HG03039 (cell line): ENCODE measurements around the gene MYO9B.
"Not testable (repeated sequence)": the region's sequence is repeated elsewhere in the genome, so short reads cannot be mapped to it uniquely, and the experiment has no call there.

Source experiments
- ATAC-seq: cut with Tn5 transposase; IDR thresholded peaks from one replicate; pipeline ENCODE4 v1.9.1; 2021; ENCODE audit warnings: mild to moderate bottlenecking, moderate library complexity; ENCODE audit not compliant: unreplicated experiment

The MYO9B gene

DNA sequence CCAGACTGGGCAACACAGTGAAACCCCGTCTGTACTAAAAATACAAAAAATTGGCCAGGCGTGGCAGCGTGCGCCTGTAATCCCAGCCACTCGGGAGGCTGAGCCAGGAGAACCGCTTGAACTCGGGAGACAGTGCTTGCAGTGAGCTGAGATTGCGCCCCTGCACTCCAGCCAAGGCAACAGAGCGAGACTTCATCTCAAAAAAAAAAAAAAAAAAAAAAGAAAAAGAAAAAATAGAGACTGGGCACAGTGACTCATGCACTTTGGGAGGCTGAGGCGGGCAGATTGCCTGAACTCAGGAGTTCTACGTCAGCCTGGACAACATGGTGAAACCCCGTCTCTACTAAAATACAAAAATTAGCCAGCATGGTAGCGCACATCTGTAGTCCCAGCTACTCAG lies 69.2 kb downstream of the MYO9B start:
- not testable (repeated sequence) for ATAC-seq

DNA sequence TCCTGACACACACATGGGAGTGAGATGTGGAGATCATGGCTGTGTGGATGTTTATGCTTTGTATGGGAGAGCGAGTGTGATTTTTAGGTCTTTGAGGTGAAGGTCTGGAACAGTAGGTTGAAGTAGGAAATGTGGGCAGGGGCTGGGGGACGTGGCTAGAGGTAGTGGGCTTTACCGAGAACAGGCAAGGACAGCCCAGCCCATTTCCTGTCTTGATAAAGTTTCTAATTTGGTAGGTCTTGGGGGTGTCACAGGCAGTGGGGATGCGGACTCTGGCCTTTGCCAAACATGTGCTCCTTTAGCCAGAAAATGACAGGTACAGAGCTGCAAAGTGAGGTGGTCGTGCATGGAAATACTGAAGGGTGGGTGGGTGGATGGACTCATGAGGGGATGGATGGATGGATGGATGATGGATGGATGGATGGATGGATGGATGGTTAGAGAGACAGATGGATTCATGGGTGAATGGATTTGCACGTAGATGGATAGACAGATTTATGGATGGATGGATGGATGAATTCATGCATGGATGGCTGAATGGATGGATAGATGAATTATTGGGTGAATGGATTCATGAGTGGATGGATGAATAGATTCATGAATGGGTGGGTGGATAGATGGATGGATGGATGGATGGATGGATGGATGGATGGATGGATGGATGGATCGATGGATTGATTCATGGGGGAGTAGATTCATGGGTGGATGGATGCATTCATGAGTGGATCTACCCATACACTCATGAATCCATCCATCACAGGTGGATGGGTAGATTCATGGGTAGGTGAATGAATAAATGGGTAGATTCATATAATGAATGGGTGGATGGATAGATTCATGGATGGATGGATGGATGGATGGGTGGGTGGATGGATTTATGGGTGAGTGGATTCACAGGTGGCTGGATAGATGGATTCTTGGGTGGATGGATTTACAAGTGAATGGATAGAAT lies 70.2 kb downstream of the MYO9B start:
- no peak for ATAC-seq

DNA sequence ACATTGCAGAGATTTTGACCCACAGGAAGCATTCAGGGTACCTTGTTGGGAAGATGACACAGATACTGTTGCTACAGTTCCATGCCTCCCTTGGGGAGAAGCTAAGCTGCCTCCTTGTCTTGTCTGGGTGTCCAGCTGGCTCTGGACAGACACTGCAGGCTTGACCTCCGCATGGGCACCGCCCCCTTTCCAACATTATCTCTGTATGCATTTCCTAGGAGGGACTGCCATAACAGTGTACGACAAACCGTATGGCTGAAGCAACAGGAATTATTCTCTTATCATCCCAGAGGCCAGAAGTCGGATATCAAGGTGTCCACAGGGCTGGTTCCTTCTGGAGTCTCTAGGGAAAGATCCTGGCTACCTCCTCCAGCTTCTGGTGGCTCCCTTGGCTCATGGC lies 72.6 kb downstream of the MYO9B start:
- no peak for ATAC-seq

DNA sequence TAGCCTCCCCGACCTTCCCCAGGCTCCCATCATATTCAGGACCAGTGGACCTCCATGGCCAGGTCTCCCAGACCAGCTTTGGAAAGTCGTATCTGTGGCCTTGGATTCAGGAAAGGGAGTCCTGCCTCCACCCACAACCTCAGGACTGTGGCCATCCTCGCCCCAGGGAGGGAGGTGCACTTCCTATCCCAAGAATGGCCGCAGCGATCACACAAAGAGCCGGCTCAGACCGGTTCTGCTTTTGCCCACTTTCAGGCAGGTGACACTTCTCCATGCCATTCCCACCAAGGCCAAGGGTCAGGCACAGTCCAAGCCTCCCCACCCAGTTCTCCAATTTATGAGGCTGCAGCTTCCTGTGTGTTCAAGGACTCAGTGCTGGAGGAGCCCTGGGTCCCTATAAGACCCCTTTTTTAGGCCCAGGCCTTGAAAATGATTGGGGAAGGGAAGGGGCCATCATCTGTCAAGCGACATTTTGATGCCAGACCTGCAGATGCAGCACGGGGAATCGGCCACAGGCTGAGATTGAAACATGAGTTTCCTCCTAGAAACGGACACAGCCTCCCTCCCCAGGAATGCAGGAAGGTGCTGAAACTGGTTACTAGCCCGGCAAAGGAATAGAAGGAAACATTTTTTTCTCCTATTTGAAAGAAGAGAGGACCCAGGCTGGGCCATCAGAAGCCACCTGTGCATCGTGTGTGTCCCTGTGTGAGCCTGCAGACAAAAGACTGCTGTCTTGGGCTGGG lies 74.0 kb downstream of the MYO9B start:
- ATAC-seq, result no peak

DNA sequence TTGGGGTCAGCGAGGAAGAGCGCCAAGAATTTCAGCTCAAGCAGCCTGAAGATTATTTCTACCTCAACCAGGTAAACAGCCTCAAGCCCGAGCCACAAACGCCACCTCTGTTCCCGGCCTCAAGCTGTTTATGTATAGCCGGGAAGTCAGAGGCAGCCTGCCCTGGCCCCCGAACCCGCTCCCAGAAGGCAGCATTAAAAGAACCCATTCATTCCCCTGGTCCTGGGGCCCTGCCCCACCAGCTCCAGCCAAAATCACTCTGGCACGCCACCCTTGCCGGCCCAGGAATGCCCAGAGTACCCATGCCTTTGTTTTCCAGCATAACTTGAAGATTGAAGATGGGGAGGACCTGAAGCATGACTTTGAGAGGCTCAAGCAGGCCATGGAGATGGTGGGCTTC lies 78.4 kb downstream of the MYO9B start:
- ATAC-seq, result no peak

DNA sequence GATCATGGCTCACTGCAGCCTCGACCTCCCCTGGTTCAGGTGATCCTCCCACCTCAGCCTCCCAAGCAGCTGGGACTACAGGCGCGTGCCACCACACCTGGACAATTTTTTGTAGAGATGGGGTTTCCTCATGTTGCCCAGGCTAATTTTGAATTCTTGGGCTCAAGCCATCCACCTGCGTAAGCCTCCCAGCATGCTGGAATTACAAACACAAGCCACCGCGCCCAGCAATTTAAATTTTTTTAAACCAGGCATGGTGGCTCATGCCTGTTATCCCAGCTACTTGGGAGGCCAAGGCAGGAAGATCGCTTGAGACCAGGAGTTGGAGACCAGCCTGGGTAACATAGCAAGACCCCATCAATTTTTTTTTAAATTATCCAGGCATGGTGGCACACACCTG lies 79.7 kb downstream of the MYO9B start:
- ATAC-seq, result no peak

DNA sequence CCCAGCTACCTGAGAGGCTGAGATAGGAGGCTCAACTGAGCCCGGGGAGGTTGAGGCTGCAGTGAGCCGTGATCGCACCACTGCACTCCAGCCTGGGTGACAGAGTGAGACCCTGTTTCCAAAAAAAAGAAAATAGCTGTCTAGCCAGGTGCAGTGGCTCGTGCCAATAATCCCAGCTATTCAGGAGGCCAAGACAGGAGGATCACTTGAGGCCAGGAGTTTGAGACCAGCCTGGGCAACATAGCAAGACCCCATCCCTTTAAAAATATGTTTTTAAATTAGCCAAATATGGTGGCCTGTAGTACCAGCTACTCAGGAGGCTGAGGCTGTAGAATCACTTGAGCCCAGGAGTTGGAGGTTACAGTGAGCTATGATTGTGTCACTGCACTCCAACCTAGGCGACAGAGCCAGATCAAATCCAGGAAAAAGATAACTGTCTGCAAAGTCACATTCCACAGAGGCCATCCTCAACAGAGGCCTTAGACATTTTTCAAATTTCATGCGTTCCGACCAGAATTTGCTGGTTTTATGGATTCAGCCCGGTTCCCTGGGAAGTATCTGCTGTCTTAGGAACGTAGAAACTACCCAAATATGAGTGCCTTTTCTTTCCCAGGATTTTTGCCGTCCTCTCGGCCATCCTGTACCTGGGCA lies 80.8 kb downstream of the MYO9B start:
- no peak for ATAC-seq

DNA sequence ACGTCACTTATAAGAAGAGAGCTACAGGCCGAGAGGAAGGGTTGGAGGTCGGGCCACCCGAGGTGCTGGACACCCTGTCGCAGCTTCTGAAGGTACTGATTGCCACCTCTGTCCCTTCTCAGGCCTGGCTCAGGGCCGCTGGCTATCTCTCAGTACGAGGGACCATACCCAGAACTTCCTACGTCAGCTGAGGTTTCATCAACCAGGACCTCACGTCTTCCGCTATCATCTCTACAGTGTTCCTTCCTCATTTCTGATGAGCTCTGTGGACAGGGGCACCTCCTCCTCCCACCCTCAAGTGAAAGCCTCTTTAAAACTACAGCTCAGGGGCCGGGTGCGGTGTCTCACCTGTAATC lies 81.3 kb downstream of the MYO9B start:
- ATAC-seq, result no peak

DNA sequence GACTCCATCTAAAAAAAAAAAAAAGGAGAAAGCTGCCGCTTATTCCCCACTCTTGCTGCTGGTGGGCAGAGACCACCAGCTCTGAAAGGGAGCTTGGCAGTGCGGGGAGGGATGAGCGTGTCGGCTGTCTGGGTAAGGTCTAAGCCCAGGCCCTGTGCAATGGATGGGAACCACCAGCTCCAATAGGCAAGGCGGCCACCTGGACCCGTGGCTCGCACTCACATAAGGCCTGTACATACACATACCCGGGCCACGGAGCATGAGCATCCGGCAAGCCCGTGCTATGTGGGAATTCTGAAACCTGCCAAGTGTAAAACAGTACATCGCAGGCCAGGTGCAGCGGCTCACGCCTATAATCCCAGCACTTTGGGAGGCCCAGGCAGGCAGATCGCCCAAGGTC lies 83.0 kb downstream of the MYO9B start:
- no peak for ATAC-seq

DNA sequence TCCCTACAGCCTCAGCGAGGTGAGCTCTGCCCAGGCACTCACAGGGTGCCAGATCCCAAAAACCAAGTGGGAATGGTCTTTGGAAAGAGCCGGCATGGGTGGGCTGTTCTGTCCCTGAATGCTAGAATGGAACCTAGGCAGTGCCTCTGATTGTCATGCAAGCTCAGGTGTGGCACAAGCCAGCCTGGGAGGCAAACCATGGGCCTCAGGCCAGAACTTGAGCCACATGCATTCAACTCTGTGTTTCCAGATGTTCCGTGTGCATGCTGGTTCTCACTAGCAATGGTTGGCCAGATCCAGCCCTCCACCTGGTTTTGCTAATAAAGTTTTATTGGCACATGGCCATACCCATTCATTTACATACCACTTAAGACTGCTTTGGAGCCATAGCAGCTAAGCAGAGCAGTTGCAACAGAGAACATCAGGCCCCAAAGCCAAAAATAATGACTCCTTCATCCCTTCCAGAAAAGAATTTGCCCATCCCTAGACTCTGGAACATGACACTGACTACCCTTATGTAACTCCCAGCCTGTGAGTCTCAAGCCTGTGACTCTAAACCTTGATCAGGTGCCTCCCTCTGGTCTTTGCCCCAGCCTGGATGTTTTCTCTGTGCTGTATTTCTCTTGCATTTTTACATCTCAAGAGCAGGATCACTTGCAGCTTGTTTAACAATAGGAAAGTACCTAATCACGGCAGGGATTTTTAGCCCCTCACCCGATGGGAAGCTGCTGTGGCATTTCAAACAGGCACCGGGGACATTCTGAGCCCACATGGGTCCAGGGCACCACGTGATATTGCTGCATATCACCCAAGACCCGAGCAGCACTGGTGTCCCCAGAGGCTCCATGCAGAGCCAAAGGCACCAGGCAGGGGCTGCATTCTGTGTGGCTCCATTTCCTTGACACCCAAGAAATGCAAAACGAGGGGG lies 84.2 kb downstream of the MYO9B start:
- ATAC-seq, result no peak

DNA sequence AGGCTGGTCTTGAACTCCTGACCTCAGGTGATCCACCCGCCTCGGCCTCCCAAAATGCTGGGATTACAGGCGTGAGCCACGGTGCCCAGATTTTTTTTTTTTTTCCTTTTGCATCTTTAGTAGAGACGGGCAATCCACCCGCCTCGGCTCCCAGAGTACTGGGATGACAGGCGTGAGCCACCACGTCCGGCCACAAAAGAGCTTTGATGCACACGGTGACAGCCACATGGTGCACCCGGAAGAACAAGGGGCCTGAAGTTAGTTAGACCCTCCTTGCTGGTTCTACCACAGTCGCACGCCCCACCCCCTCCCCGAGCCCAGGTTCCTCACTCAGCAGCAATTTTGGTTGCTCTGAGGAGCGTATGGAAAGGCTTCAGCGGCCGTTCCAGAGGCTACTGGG lies 85.3 kb downstream of the MYO9B start:
- no peak for ATAC-seq

DNA sequence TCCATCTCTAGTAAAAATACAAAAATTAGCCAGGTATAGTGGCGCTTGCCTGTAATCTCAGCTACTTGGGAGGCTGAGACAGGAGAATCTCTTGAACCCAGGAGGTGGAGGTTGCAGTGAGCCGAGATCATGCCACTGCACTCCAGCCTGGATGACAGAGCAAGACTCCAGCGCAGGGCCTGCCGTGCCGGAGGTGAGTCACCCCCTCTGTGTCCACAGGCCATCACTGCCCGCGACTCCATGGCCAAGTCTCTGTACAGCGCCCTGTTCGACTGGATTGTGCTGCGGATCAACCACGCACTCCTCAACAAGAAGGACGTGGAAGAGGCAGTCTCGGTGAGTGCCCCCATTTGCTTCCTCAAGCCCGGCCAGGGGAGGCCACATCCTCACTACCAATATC lies 86.6 kb downstream of the MYO9B start:
- not testable (repeated sequence) for ATAC-seq

DNA sequence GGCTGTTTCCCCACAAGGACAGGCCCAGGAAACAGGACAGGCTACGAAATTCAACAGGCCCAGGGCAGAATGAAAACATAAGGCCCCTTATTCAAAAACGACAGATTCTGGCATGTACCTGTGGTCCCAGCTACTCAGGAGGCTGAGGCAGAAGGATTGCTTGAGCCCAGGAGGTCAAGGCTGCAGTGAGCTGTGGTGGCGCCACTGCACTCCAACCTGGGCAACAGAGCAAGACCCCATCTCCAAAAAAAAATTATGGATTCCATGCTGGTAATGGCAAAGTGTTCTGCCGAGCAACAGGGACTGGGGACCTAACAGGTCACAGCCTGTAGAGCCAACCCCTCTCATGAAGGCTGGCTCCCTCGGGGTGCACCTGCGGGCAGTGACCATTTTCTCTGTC lies 87.0 kb downstream of the MYO9B start:
- no peak for ATAC-seq

DNA sequence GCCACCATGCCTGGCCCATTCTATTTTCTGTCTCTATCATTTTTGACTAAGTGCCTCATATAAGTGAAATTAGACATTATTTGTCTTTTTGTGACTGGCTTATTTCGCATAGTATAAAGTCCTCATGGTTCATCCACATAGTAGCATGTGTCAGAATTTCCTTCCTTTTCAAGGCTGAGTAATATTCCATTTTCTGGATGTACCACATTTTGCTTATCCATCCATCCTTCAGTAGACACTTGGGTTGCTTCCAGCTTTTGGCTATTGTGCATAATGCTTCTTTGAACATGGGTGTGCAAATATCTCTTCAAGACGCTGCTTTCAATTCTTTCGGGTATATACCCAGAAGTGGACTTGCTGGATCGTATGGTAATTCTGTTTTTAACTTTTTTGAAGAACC lies 88.1 kb downstream of the MYO9B start:
- ATAC-seq, result no peak

DNA sequence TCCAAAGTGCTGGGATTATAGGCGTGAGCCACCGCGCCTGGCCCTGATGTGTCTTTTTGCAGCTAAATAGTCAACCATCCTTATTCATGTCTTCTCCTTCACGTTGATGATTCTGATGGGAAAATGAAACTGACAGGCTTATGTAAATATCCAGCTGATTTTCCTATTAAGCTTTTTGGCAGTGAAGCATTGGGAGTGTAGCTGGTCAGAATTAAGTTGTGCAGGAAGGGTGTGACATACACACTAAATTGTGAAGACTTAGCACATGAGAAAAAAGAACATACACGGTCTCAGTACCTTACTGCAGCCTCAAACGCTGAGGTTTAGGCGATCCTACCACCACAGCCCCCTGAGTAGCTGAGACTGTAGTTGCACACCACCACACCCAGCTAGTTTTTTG lies 89.1 kb downstream of the MYO9B start:
- ATAC-seq, result no peak

DNA sequence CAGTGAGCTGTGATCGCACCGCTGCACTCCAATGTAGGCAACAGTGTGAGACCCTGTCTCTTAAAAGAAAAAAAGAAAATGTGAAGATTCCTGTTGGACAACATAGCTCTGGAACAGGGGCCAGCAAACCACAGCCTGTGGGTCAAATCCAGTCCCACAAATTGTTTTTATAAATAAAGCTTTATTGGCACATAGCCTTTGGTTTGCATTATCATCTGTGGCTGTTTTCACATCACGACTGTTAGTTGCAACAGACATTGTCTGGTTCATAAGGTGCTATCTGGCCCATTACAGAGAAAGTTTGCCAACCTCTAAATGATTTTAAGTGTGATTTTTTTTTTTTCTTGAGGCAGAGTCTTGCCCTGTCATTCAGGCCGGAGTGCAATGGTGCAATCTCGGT lies 90.1 kb downstream of the MYO9B start:
- no peak for ATAC-seq

DNA sequence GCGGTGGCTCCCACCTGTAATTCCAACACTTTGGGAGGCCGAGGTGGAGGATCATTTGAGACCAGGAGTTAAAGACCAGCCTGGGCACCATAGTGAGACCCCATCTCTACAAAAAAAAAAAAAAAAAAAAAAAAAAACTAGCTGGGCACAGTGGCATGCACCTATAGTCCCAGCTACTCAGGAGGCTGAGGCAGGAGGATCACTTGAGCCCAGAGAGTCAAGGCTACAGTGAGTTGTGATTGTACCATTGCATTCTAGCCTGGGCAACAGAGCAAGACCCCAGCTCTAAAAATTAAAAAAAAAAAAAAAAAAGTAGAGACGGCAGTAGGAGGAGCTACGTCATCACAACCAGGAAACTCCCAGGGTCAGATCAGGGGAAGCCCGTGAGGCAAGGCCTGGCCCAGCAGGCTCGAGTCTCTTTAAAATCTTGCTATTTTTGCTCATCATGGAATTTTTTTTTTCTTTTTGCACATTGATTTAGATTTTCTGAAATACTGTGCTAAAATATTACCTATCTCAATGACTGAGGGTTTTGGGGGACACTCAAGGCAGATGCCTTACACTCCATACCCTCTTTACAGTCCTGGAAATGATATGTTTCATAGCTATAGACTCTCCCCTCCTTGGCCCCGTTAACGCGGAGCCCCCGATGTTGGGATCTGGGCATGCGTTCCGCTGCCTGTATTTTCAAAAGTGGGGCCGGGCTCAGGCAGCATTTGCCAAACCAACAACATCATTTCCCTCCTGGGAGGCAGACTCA lies 95.1 kb downstream of the MYO9B start:
- ATAC-seq, result no peak

DNA sequence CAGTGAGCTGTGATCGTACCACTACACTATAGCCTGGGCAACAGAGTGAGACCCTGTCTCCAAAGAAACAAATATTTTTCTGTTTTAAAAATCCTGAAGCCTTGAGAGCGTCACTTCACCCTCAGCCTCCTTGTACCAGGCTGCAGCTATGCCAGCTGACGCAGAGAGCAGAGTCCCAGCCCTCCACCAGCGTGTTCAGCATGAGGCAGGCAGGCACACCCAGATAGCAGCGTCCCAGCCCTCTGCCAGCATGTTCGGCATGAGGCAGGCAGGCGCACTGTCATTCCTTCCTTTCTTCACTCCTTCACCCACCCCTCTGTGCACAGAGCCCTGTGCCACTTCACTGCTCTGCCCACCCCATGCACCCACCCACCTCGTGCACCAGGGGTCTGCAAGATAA lies 96.3 kb downstream of the MYO9B start:
- no peak for ATAC-seq

DNA sequence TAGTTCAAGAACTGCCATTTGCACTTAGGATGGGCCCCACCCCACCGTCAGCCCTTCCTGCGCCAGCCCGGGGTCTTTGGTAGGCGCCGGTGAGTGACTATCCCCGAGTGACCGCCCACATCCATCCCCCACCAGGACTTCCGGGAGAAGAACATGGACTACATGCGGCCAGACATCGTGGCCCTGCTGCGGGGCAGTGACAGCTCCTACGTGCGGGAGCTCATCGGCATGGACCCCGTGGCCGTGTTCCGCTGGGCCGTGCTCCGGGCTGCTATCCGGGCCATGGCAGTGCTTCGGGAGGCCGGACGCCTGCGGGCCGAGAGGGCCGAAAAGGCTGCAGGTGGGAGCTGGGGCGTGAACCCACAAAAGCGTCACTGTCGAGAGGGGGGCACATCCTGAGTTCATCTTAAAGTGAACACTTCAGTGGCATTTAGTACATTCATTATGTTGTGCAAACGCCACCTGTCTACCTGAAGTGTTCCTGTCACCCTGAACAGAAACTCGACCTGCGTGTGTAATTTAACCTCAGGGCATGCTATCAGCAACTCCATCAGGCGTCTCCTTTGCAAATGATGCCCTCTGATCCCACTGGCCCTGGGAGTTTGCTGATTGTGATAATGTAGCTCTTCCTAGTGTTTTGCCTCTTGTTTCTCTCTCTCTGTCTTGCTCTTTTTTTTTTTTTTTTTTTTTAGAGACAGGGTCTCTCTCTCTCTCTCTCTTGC lies 97.2 kb downstream of the MYO9B start:
- no peak for ATAC-seq
